Measurements from ENCODE around the gene MSRB1. TPM values are rescaled to one million over a fixed set of nuclear protein-coding genes. Genes with fewer than 3 reads are reported as not detected.
A peak's percentile ranks its signal among the peaks of the same experiment; 100 is the strongest.

The MSRB1 gene
- total and polyA plus RNA-seq, 2 of the 13 experiments (the other 11 are each of a cell fraction or from before 2014, with no cell fraction given), result 32.1 to 75.4 TPM

DNA sequence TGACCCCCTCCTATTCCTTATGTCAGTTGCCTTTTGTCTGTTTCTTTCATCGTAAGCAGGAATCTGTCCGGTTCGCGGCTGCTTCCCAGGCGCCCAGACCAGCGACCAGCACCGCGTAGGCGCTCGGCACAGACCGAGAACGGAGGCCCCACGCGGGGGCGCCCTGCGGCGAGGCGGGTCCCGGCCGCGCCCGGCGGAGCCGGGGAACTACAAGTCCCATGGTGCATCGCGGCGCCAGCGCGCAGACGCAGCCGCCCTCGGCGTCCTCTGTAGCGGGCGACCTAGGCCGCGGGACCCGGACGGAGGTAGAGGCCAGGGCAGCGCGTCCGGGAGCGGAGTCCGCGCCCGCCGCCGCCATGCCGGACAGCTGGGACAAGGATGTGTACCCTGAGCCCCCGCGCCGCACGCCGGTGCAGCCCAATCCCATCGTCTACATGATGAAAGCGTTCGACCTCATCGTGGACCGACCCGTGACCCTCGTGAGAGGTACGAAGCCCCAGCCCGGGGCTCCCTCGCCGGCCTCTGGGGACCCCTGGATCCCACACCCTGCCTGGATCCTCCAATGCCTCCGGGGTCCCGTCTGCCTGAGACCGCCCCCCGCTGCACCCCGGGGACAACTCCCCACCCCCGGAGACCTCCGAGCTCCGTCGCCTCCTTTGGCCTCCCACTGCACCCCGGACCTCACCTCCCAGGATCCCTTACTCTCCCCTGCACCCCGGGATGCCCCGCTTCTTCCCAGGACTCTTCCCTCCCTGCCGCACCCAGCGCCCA, 16.5 kb upstream of the MSRB1 start, which contains the start of gene NDUFB10 (continued):
- TF ChIP-seq TGIF2 (CRISPR knock-in tag; IDR thresholded peaks at IDR 0.05), result peak; percentile 65; the same call in 1 of the 2 replicates
- TF ChIP-seq, protein P1, sequence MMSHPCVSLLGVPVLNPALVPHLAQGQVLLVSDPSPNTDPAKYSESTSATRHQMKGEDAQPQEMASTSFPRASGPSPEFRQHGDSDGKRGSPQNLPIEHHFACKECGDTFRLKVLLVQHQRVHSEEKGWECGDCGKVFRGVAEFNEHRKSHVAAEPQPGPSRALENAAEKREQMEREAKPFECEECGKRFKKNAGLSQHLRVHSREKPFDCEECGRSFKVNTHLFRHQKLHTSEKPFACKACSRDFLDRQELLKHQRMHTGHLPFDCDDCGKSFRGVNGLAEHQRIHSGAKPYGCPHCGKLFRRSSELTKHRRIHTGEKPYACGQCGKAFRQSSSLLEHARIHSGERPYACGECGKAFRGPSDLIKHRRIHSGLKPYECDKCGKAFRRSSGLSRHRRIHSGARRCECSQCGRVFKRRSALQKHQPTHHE (CRISPR knock-in tag; IDR thresholded peaks at IDR 0.05; ENCODE audit: borderline replicate concordance), result peak; percentile 61; the same call in 1 of the 2 replicates
- TF ChIP-seq NFYC (CRISPR knock-in tag; IDR thresholded peaks at IDR 0.05), result peak; percentile 51; the same call in 1 of the 2 replicates
- peak; percentile 70; the same call in 1 of the 2 replicates for TF ChIP-seq ZNF768 (CRISPR knock-in tag; IDR thresholded peaks at IDR 0.05)
- TF ChIP-seq, protein P2, sequence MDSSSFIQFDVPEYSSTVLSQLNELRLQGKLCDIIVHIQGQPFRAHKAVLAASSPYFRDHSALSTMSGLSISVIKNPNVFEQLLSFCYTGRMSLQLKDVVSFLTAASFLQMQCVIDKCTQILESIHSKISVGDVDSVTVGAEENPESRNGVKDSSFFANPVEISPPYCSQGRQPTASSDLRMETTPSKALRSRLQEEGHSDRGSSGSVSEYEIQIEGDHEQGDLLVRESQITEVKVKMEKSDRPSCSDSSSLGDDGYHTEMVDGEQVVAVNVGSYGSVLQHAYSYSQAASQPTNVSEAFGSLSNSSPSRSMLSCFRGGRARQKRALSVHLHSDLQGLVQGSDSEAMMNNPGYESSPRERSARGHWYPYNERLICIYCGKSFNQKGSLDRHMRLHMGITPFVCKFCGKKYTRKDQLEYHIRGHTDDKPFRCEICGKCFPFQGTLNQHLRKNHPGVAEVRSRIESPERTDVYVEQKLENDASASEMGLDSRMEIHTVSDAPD (CRISPR knock-in tag; IDR thresholded peaks at IDR 0.05), result 0 out of 2 replicates have a peak, but pooled peaks have one; percentile 51
- TF ChIP-seq MYPOP (CRISPR knock-in tag; IDR thresholded peaks at IDR 0.05), result 0 out of 2 replicates have a peak, but pooled peaks have one; percentile 39
- TF ChIP-seq ZSCAN29 (CRISPR knock-in tag; conservative IDR thresholded peaks at IDR 0.05), result 0 out of 2 replicates have a peak, but pooled peaks have one; percentile 37
- peak in 1 of 2 experiments; percentile 83; a peak in 1 of 4 replicates for TF ChIP-seq KLF16 (CRISPR knock-in tag; IDR thresholded peaks at IDR 0.05)
- TF ChIP-seq YEATS2 (CRISPR knock-in tag; IDR thresholded peaks at IDR 0.05; ENCODE audit: borderline replicate concordance), result peak; percentile 71
- TF ChIP-seq SAFB2 (CRISPR knock-in tag; IDR thresholded peaks at IDR 0.05; ENCODE audit: borderline replicate concordance, low read depth), result peak; percentile 62; the same call in 1 of the 2 replicates
- TF ChIP-seq, protein P3, sequence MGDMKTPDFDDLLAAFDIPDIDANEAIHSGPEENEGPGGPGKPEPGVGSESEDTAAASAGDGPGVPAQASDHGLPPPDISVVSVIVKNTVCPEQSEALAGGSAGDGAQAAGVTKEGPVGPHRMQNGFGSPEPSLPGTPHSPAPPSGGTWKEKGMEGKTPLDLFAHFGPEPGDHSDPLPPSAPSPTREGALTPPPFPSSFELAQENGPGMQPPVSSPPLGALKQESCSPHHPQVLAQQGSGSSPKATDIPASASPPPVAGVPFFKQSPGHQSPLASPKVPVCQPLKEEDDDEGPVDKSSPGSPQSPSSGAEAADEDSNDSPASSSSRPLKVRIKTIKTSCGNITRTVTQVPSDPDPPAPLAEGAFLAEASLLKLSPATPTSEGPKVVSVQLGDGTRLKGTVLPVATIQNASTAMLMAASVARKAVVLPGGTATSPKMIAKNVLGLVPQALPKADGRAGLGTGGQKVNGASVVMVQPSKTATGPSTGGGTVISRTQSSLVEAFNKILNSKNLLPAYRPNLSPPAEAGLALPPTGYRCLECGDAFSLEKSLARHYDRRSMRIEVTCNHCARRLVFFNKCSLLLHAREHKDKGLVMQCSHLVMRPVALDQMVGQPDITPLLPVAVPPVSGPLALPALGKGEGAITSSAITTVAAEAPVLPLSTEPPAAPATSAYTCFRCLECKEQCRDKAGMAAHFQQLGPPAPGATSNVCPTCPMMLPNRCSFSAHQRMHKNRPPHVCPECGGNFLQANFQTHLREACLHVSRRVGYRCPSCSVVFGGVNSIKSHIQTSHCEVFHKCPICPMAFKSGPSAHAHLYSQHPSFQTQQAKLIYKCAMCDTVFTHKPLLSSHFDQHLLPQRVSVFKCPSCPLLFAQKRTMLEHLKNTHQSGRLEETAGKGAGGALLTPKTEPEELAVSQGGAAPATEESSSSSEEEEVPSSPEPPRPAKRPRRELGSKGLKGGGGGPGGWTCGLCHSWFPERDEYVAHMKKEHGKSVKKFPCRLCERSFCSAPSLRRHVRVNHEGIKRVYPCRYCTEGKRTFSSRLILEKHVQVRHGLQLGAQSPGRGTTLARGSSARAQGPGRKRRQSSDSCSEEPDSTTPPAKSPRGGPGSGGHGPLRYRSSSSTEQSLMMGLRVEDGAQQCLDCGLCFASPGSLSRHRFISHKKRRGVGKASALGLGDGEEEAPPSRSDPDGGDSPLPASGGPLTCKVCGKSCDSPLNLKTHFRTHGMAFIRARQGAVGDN (CRISPR knock-in tag; IDR thresholded peaks at IDR 0.05), result peak; percentile 87
- TF ChIP-seq SUZ12 (IDR thresholded peaks at IDR 0.05; ENCODE audit: low read depth, low read length), result peak; percentile 72
- TF ChIP-seq ZC3H4 (CRISPR knock-in tag; IDR thresholded peaks at IDR 0.05; ENCODE audit: borderline replicate concordance), result no peak
- no peak for TF ChIP-seq ZNF780A (CRISPR knock-in tag; IDR thresholded peaks at IDR 0.05)
- 0 out of 2 replicates have a peak, but pooled peaks have one; percentile 63 for TF ChIP-seq MAF1 (CRISPR knock-in tag; IDR thresholded peaks at IDR 0.05; ENCODE audit: borderline replicate concordance)
- 0 out of 2 replicates have a peak, but pooled peaks have one; percentile 55 for TF ChIP-seq ZNF713 (CRISPR knock-in tag; IDR thresholded peaks at IDR 0.05)
- TF ChIP-seq, protein P4, sequence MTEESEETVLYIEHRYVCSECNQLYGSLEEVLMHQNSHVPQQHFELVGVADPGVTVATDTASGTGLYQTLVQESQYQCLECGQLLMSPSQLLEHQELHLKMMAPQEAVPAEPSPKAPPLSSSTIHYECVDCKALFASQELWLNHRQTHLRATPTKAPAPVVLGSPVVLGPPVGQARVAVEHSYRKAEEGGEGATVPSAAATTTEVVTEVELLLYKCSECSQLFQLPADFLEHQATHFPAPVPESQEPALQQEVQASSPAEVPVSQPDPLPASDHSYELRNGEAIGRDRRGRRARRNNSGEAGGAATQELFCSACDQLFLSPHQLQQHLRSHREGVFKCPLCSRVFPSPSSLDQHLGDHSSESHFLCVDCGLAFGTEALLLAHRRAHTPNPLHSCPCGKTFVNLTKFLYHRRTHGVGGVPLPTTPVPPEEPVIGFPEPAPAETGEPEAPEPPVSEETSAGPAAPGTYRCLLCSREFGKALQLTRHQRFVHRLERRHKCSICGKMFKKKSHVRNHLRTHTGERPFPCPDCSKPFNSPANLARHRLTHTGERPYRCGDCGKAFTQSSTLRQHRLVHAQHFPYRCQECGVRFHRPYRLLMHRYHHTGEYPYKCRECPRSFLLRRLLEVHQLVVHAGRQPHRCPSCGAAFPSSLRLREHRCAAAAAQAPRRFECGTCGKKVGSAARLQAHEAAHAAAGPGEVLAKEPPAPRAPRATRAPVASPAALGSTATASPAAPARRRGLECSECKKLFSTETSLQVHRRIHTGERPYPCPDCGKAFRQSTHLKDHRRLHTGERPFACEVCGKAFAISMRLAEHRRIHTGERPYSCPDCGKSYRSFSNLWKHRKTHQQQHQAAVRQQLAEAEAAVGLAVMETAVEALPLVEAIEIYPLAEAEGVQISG (CRISPR knock-in tag; IDR thresholded peaks at IDR 0.05), result peak; percentile 98

Data from HepG2 (cell line).